Sigmoid colon (tissue), 4 donors: Measurements from ENCODE around the gene ZNF318.
"Not testable (repeated sequence)": the region's sequence is repeated elsewhere in the genome, so short reads cannot be mapped to it uniquely, and the experiment has no call there.

Experiments
- CTCF ChIP-seq, 4 experiments: fragments of 450-650 bp in 3 of 4; fragments of 200-600 bp in 1 of 4; IDR thresholded peaks; one replicate each; pipeline ENCODE4 v1.5.1; 2016 to 2019; ENCODE audit warnings: antibody characterized with exemption in 4 of 4, mild to moderate bottlenecking in 3 of 4, moderate library complexity in 2 of 4
- POLR2A ChIP-seq, 2 donors: fragments of 450-650 bp; IDR thresholded peaks; one replicate each; pipeline ENCODE4 v1.6.1; 2016; ENCODE audit warnings: antibody characterized with exemption in 2 of 2, mild to moderate bottlenecking in 2 of 2, moderate library complexity in 2 of 2
- POLR2AphosphoS5 ChIP-seq, 4 donors: sonication (generic); formaldehyde crosslinking; IDR thresholded peaks; one replicate each; pipeline ENCODE4 v1.6.1; 2017; ENCODE audit warnings: antibody characterized with exemption in 4 of 4

- not testable (repeated sequence) for TF ChIP-seq POLR2A, CTCF, POLR2AphosphoS5 (IDR thresholded peaks at IDR 0.05)
Observed at GRCh38 chr6:43303006-43303405, 66.4 kb downstream of the ZNF318 start.
